Heart right ventricle (tissue), 16 donors: ENCODE data around the gene PIK3R4. TPM values are rescaled to one million over a fixed set of nuclear protein-coding genes. Genes with fewer than 3 reads are reported as not detected.

Experiments used
- ATAC-seq, 8 donors: fragments of 200-7000 bp; cut with Tn5 transposase; one replicate each; pipeline ENCODE4 v1.9.1; 2020; ENCODE audit warnings: mild to moderate bottlenecking in 8 of 8, moderate library complexity in 8 of 8, moderate number of reproducible peaks in 1 of 8
- DNase-seq, 2 donors: peaks; one replicate each; pipeline ENCODE4 v3.0.0-alpha.2; 2020
- H3K27ac ChIP-seq, 10 donors: fragments of 200-600 bp; sonication (generic) in 2 of 10; one replicate each; pipeline versions ENCODE4 v1.5.0 to v1.8.0; 2020 to 2022; ENCODE audit warnings: mild to moderate bottlenecking in 3 of 10
- H3K27me3 ChIP-seq, 7 donors: fragments of 200-600 bp; one replicate each; pipeline ENCODE4 v1.8.0; 2021 to 2022; ENCODE audit warnings: mild to moderate bottlenecking in 2 of 7
- H3K36me3 ChIP-seq, 9 donors: fragments of 200-600 bp; sonication (generic) in 1 of 9; one replicate each; pipeline versions ENCODE4 v1.5.0 to v1.8.0; 2020 to 2022; ENCODE audit warnings: mild to moderate bottlenecking in 2 of 9
- H3K4me1 ChIP-seq, 9 donors: fragments of 200-600 bp; sonication (generic) in 1 of 9; one replicate each; pipeline versions ENCODE4 v1.5.0 to v1.8.0; 2020 to 2022; ENCODE audit warnings: mild to moderate bottlenecking in 4 of 9
- H3K4me3 ChIP-seq, 10 donors: fragments of 200-600 bp; sonication (generic) in 2 of 10; one replicate each; pipeline versions ENCODE4 v1.5.0 to v1.8.0; 2020 to 2022; ENCODE audit warnings: mild to moderate bottlenecking in 7 of 10, moderate library complexity in 2 of 10
- H3K9me3 ChIP-seq, 11 donors: fragments of 200-600 bp in 10 of 11; sonication (generic) in 2 of 11; one replicate each; pipeline versions ENCODE4 v1.5.0 to v1.8.0; 2013 to 2022; ENCODE audit warnings: mild to moderate bottlenecking in 2 of 11, control low read depth in 1 of 11, moderate library complexity in 1 of 11
- CTCF ChIP-seq, 9 donors: fragments of 200-600 bp; sonication (generic) in 2 of 9; IDR thresholded peaks; one replicate each; pipeline versions ENCODE4 v1.5.0 to v1.8.0; 2021 to 2022; ENCODE audit warnings: antibody characterized with exemption in 9 of 9, mild to moderate bottlenecking in 5 of 9, moderate library complexity in 1 of 9
- WGBS, 2 donors: extraction: QIAGEN DNeasy Blood & Tissue Kit; methylation state at CpG; one replicate each; pipeline ENCODE4 v1.1.7; 2013; ENCODE audit warnings: inconsistent platforms in 1 of 2; 5-methylcytosine and 5-hydroxymethylcytosine counted together
- intact Hi-C, 10 donors: fragments of 100-400 bp; cut with DNase I; formaldehyde crosslinking; loops; one replicate each; pipeline versions ENCODE4 v1.11.1 to v1.14.2; 2022
- polyA plus RNA-seq, 2 donors: library from polyadenylated mRNA; stranded (reverse); fragments of 200-250 nt; gene quantifications; one replicate each; pipeline ENCODE4 v1.2.3, GENCODE V29; 2013
- total RNA-seq, 10 donors: library from RNA; stranded (reverse); fragmentation: NEBNext Ultra II Directional in 3 of 10; extraction: Animal tissue kit (Norgen Biotek cat#: 25700) in 3 of 10; gene quantifications; one replicate each; pipeline versions ENCODE4 v1.2.1 to v1.2.4, GENCODE V29; 2021 to 2023
- donor health status: Arrhythmogenic right ventricular cardiomyopathy.
- donor health status: ischemic (EF 13 %, LVEDD 7.1; RV severe dilation, severe dysfunction).
- donor health status: healthy with polysubstance abuse.
- donor health status: DM: no; HTN: yes; CAD: no.
- donor health status: DM: no; HTN: no; CAD: no.
- donor health status: ischemic (EF 25% LVEDD 6.9; RV normal size, moderate dysfunction).
- donor health status: ischemic (EF 25% LVEDD 5.7; RV mildly dilated, moderate dysfunction).
- donor health status: healthy.
- donor health status: DM: yes; HTN: yes; CAD: no.
- donor health status: Ischemic cardiomyopathy.
- donor health status: ischemic (EF 35%, LVEDD 5.7; RV mildly dilated, moderate dysfunction).
- donor health status: nonischemic (EF 11% LVEDD 7.7; RV severe dilation, severe dysfunction).
- donor health status: DM: yes; HTN: yes; CAD: no.
- donor health status: PGD.
- donor health status: ischemic (EF 29% LVEDD 5.4; RV normal size, mild dysfunction).
- donor health status: nonischemic (EF 23%, LVEDD 6.1; RV moderate dilation, normal function).

PIK3R4 gene
- total and polyA plus RNA-seq, 12 donors = 12.3 to 22.3 (median 17.1) TPM

GRCh38 chr3:130662501-130662996, 84.1 kb downstream of the PIK3R4 start:
- peaks cover 0 to 25% (median 3%) of the 10 kb centered on the region in 9 donors for H3K4me1 ChIP-seq
- H3K36me3 ChIP-seq = peaks cover 0 to 7% (median 0%) of the 10 kb centered on the region in 9 donors
- WGBS, 2 donors = 50 to 73% methylated on average over 1 of the region's 1 CpG
- ATAC-seq = no peak
- intact Hi-C loops = no loop called here
- DNase-seq = no peak
- no peak overlapping the region for H3K27ac ChIP-seq
- H3K9me3 ChIP-seq = no peaks in the 10 kb centered on the region
- no peaks in the 10 kb centered on the region for H3K27me3 ChIP-seq
- no peak overlapping the region for H3K4me3 ChIP-seq
- TF ChIP-seq CTCF (IDR thresholded peaks at IDR 0.05) = no peak

- no peak overlapping the region for H3K27ac ChIP-seq
- no peak overlapping the region for H3K4me3 ChIP-seq
- WGBS, 2 donors = 56 to 60% methylated on average over 7 of the region's 7 CpGs
- H3K36me3 ChIP-seq = peaks cover 0 to 16% (median 0%) of the 10 kb centered on the region in 9 donors
- ATAC-seq = peak in 3 of 8 donors; percentile 46 to 67 (median 58)
- peaks cover 0 to 25% (median 3%) of the 10 kb centered on the region in 9 donors for H3K4me1 ChIP-seq
- intact Hi-C loops = no loop called here
- no peaks in the 10 kb centered on the region for H3K27me3 ChIP-seq
- H3K9me3 ChIP-seq = no peaks in the 10 kb centered on the region
- TF ChIP-seq CTCF (IDR thresholded peaks at IDR 0.05) = no peak
- DNase-seq = no peak
These were observed 85.3 kb downstream of the PIK3R4 start for GRCh38 chr3:130661140-130661891.

- Histone ChIP-seq H3K27me3 (no peaks in the 10 kb centered on the region), H3K27ac (no peak overlapping the region), H3K4me1 (peaks cover 0 to 25% (median 3%) of the 10 kb centered on the region in 9 donors), H3K4me3 (no peak overlapping the region), H3K36me3 (peaks cover 0 to 16% (median 0%) of the 10 kb centered on the region in 9 donors), H3K9me3 (no peaks in the 10 kb centered on the region)
- DNase-seq (no peak), ATAC-seq (no peak)
- intact Hi-C loops = no loop called here
- no peak for TF ChIP-seq CTCF (IDR thresholded peaks at IDR 0.05)
- 67 to 86% methylated on average over 1 of the region's 1 CpG for WGBS, 2 donors
These were observed 86.7 kb downstream of the PIK3R4 start for GRCh38 chr3:130659911-130660310.

GRCh38 chr3:130658678-130659077, 88.0 kb downstream of the PIK3R4 start:
- Histone ChIP-seq H3K9me3 (no peaks in the 10 kb centered on the region), H3K4me3 (no peak overlapping the region), H3K27me3 (no peaks in the 10 kb centered on the region), H3K4me1 (peaks cover 0 to 25% (median 3%) of the 10 kb centered on the region in 9 donors), H3K27ac (no peak overlapping the region), H3K36me3 (peaks cover 0 to 16% (median 0%) of the 10 kb centered on the region in 9 donors)
- ATAC-seq (peak in 4 of 8 donors; percentile 43 to 74 (median 62)), DNase-seq (peak in 1 of 2 donors; percentile 8)
- intact Hi-C loops = no loop called here
- 72 to 73% methylated on average over 4 of the region's 4 CpGs for WGBS, 2 donors
- no peak for TF ChIP-seq CTCF (IDR thresholded peaks at IDR 0.05)
